Measurements from ENCODE around the gene MARCHF9.

MARCHF9 gene

DNA sequence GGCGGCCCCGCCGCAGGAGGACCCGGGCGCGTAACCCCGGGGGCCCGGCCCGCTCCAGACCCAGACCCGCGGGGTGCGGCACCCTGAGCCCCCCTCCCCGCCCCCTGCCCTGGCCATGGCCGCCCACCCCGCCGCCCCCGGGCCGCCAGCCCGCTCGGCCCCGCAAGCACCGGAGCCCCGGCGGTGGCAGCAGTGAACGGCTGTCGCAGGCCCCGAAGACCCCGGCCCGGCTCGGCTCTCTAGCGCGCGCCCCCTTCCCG lies 221 bp downstream of the MARCHF9 start:
- TF ChIP-seq ZBTB7A (IDR thresholded peaks at IDR 0.05; ENCODE audit: low read depth) (0 out of 2 replicates have a peak, but pooled peaks have one; percentile 4), CEBPB (IDR thresholded peaks at IDR 0.05) (no peak)
- TF ChIP-seq, protein P1, sequence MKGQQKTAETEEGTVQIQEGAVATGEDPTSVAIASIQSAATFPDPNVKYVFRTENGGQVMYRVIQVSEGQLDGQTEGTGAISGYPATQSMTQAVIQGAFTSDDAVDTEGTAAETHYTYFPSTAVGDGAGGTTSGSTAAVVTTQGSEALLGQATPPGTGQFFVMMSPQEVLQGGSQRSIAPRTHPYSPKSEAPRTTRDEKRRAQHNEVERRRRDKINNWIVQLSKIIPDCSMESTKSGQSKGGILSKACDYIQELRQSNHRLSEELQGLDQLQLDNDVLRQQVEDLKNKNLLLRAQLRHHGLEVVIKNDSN (IDR thresholded peaks at IDR 0.05): no peak

DNA sequence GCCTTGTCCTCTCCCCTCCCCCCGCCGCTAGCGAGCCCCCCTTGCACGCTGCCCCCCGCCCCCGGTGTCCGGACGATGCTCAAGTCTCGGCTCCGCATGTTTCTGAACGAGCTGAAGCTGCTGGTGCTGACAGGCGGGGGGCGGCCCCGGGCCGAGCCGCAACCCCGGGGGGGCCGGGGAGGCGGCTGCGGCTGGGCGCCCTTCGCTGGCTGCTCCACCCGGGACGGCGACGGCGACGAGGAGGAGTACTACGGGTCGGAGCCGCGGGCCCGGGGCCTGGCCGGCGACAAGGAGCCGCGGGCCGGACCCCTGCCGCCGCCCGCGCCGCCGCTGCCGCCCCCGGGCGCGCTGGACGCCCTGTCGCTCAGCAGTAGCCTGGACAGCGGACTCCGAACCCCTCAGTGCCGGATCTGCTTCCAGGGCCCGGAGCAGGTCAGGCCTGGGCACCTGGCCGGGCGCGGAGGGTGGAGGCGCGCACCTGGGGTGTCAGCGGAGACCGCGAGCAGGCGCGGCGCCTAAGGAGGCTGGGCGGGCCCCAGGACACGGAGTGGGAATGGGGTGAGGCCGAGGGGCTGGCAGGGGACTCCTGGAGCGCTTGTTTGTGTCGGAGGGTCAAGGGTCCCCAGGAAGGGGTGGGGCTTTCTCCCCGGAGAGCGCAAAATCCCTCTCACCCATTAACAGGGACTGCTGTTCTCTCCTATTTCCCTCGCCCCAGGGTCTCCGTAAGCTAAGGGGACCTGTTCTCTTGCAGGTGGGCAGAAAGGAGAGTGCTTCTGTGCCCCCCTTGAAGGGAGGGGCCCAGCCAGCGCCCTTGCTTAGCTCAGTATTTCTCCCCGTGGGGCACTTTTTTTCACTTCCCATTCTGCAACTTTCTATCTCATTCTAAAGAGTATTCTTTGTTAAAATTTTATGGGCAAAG lies 810 bp downstream of the MARCHF9 start:
- TF ChIP-seq RAD21 (IDR thresholded peaks at IDR 0.05; ENCODE audit: low read depth) (no peak), CEBPB (IDR thresholded peaks at IDR 0.05) (no peak), EGR1 (IDR thresholded peaks at IDR 0.05) (no peak), FOXM1 (IDR thresholded peaks at IDR 0.05; ENCODE audit: borderline replicate concordance, low read depth) (no peak), CREB1 (IDR thresholded peaks at IDR 0.05; ENCODE audit: low read depth) (no peak), YY1 (IDR thresholded peaks at IDR 0.05; ENCODE audit: low read depth) (no peak), EP300 (IDR thresholded peaks at IDR 0.05; ENCODE audit: borderline replicate concordance) (no peak), NFIC (IDR thresholded peaks at IDR 0.05) (no peak), ZBTB7A (IDR thresholded peaks at IDR 0.05; ENCODE audit: low read depth) (peak; percentile 67), TEAD4 (IDR thresholded peaks at IDR 0.05) (no peak), TAF1 (IDR thresholded peaks at IDR 0.05; ENCODE audit: low read depth) (no peak; the same call in 1 of the 2 replicates), TCF12 (IDR thresholded peaks at IDR 0.05; ENCODE audit: low read depth) (no peak; the same call in 1 of the 2 replicates)
- TF ChIP-seq, protein P2, sequence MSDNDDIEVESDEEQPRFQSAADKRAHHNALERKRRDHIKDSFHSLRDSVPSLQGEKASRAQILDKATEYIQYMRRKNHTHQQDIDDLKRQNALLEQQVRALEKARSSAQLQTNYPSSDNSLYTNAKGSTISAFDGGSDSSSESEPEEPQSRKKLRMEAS (IDR thresholded peaks at IDR 0.05): peak; percentile 32; the same call in 1 of the 2 replicates
- TF ChIP-seq, protein P1 (IDR thresholded peaks at IDR 0.05): no peak
- TF ChIP-seq, protein P3, sequence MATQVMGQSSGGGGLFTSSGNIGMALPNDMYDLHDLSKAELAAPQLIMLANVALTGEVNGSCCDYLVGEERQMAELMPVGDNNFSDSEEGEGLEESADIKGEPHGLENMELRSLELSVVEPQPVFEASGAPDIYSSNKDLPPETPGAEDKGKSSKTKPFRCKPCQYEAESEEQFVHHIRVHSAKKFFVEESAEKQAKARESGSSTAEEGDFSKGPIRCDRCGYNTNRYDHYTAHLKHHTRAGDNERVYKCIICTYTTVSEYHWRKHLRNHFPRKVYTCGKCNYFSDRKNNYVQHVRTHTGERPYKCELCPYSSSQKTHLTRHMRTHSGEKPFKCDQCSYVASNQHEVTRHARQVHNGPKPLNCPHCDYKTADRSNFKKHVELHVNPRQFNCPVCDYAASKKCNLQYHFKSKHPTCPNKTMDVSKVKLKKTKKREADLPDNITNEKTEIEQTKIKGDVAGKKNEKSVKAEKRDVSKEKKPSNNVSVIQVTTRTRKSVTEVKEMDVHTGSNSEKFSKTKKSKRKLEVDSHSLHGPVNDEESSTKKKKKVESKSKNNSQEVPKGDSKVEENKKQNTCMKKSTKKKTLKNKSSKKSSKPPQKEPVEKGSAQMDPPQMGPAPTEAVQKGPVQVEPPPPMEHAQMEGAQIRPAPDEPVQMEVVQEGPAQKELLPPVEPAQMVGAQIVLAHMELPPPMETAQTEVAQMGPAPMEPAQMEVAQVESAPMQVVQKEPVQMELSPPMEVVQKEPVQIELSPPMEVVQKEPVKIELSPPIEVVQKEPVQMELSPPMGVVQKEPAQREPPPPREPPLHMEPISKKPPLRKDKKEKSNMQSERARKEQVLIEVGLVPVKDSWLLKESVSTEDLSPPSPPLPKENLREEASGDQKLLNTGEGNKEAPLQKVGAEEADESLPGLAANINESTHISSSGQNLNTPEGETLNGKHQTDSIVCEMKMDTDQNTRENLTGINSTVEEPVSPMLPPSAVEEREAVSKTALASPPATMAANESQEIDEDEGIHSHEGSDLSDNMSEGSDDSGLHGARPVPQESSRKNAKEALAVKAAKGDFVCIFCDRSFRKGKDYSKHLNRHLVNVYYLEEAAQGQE (IDR thresholded peaks at IDR 0.05; ENCODE audit: low read depth): peak; percentile 47

DNA sequence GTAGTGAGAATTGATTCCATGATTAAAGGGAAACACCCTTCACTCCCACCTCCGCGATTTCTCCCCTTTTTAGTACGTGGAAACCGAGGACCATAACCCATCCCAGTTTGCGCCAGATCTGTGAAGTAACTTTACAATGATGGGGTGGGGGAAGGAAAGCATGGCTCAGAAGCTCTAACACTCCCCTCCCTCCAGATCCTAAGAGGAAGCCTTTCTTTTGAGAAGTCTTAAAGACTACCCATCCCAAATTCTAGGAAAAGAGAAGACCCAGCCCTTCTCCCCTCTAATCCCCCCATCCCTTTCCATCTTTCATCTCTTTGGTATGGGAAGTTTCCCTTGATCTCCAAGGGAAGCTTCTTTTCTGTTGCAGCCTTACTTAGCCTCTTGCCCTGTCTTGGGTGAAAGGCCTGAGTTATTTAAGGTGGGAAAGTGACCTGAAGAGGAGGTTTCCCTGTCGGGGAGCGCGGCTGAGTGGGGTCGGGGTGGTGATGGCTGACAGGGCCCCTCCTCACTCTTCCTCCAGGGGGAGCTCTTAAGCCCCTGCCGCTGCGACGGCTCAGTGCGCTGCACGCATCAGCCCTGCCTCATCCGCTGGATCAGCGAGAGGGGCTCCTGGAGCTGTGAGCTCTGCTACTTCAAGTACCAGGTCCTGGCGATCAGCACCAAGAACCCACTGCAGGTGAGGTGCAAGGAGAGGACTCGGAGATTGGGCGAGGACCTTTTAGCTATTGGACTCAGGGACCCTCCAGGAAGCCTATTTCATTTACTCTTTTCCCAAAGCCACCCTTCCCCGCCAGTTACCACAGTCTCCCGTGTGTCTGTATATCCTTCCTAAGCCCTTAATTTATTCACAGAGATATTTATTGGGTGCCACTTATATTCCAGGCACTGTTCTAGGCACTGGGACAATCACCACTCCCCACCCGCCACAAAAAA lies 1.8 kb downstream of the MARCHF9 start:
- TF ChIP-seq TCF12 (IDR thresholded peaks at IDR 0.05; ENCODE audit: low read depth): no peak
- TF ChIP-seq, protein P2 (IDR thresholded peaks at IDR 0.05): no peak
- no peak for TF ChIP-seq CREB1 (IDR thresholded peaks at IDR 0.05; ENCODE audit: low read depth)
- TF ChIP-seq TEAD4 (IDR thresholded peaks at IDR 0.05): no peak
- no peak for TF ChIP-seq TAF1 (IDR thresholded peaks at IDR 0.05; ENCODE audit: low read depth)
- TF ChIP-seq, protein P3 (IDR thresholded peaks at IDR 0.05; ENCODE audit: low read depth): no peak
- TF ChIP-seq, protein P1 (IDR thresholded peaks at IDR 0.05): no peak
- TF ChIP-seq RAD21 (IDR thresholded peaks at IDR 0.05; ENCODE audit: low read depth): no peak
- no peak for TF ChIP-seq FOXM1 (IDR thresholded peaks at IDR 0.05; ENCODE audit: borderline replicate concordance, low read depth)
- TF ChIP-seq EP300 (IDR thresholded peaks at IDR 0.05; ENCODE audit: borderline replicate concordance): no peak
- no peak for TF ChIP-seq CEBPB (IDR thresholded peaks at IDR 0.05)
- TF ChIP-seq ZBTB7A (IDR thresholded peaks at IDR 0.05; ENCODE audit: low read depth): no peak
- TF ChIP-seq NFIC (IDR thresholded peaks at IDR 0.05): no peak
- TF ChIP-seq EGR1 (IDR thresholded peaks at IDR 0.05): no peak
- TF ChIP-seq YY1 (IDR thresholded peaks at IDR 0.05; ENCODE audit: low read depth): no peak

DNA sequence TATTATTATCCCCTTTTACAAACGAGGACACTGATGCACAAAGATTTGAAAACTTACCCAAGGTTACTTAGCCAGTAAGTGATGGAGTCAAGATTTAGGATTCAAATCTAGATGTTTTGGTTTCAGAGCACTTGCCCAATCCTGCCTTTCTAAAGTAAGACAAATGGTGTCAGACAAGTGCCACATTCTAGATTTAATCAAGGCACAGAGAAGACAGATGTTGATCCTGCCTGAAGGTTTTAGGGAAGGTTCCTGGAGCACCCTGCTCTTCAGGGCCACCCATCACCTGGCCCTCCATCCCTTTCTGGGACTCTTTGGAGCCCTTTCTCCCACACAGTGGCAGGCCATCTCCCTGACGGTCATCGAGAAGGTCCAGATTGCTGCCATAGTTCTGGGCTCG lies 2.9 kb downstream of the MARCHF9 start:
- TF ChIP-seq YY1 (IDR thresholded peaks at IDR 0.05; ENCODE audit: low read depth): no peak
- TF ChIP-seq RAD21 (IDR thresholded peaks at IDR 0.05; ENCODE audit: low read depth): no peak
- no peak for TF ChIP-seq EGR1 (IDR thresholded peaks at IDR 0.05)
- TF ChIP-seq CEBPB (IDR thresholded peaks at IDR 0.05): no peak
